ENCODE measurements around the gene ROMO1.

ROMO1 gene

DNA sequence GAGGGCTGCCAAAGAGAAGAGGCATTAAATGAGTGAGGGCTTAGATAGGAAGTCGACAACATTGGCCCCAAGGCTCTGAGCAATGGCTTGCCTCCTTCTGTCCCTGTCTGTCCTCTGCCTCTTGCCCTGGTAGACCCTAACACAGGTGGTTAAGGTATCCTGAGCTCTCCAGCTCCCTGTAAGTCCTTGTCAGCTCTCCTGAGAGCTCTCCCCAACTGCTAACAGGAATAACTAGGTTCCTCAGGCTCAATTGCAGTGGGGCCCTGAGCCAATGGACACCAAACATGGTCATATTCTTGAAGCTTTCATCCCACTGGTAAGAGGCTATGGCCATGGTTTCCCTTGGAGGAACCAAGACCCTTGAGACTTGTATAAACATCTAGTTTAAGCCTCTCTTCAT lies 29.5 kb upstream of the ROMO1 start:
- no peaks in the 10 kb centered on the region for H4K20me1 ChIP-seq (ENCODE audit: insufficient read depth)
- no peaks in the 10 kb centered on the region for H3K36me3 ChIP-seq (ENCODE audit: insufficient read depth)
- H3K27ac ChIP-seq, result no peak overlapping the region
- peaks cover 16% of the 10 kb centered on the region for H3K4me1 ChIP-seq (ENCODE audit: low read depth, poor library complexity, severe bottlenecking)
- no peak overlapping the region for H3K9ac ChIP-seq
- H2AFZ ChIP-seq (ENCODE audit: low read depth), result no peak overlapping the region
- TF ChIP-seq, protein P1, sequence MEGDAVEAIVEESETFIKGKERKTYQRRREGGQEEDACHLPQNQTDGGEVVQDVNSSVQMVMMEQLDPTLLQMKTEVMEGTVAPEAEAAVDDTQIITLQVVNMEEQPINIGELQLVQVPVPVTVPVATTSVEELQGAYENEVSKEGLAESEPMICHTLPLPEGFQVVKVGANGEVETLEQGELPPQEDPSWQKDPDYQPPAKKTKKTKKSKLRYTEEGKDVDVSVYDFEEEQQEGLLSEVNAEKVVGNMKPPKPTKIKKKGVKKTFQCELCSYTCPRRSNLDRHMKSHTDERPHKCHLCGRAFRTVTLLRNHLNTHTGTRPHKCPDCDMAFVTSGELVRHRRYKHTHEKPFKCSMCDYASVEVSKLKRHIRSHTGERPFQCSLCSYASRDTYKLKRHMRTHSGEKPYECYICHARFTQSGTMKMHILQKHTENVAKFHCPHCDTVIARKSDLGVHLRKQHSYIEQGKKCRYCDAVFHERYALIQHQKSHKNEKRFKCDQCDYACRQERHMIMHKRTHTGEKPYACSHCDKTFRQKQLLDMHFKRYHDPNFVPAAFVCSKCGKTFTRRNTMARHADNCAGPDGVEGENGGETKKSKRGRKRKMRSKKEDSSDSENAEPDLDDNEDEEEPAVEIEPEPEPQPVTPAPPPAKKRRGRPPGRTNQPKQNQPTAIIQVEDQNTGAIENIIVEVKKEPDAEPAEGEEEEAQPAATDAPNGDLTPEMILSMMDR (conservative IDR thresholded peaks at IDR 0.05; ENCODE audit: low read depth, low read length), result no peak
- no peak overlapping the region for H3K4me2 ChIP-seq
- H3K4me3 ChIP-seq (IDR thresholded peaks at IDR 0.05; ENCODE audit: insufficient read depth, low read depth, low read length), result no peak overlapping the region
- no peaks in the 10 kb centered on the region for H3K27me3 ChIP-seq (ENCODE audit: insufficient read depth, low read depth)
- H3K79me2 ChIP-seq (ENCODE audit: insufficient read depth, low read depth), result peaks cover 1% of the 10 kb centered on the region; the same call in 1 of the 2 replicates

DNA sequence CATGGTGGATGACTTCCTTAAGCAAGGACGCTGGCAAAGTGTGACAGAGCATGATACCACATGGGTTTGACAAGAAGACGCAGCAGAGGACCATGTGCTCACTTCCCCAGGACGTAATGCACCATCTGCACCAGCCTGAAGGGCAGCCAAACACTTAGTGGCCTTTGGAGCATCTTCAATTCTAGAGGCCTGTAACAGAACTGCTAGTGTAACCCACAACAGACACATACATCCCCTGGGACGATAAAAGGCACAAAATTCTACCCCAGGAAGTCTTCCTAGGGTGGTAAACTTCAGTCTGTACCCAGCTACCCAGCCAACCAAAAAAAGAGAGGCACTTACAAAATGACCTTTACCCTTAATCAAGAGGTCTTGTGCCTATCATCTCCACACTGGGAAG lies 25.3 kb upstream of the ROMO1 start:
- Histone ChIP-seq H2AFZ (ENCODE audit: low read depth) (no peak overlapping the region), H3K4me2 (no peak overlapping the region), H3K27ac (no peak overlapping the region), H3K4me3 (IDR thresholded peaks at IDR 0.05; ENCODE audit: insufficient read depth, low read depth, low read length) (no peak overlapping the region), H3K4me1 (ENCODE audit: low read depth, poor library complexity, severe bottlenecking) (peaks cover 16% of the 10 kb centered on the region), H4K20me1 (ENCODE audit: insufficient read depth) (no peaks in the 10 kb centered on the region), H3K9ac (no peak overlapping the region), H3K27me3 (ENCODE audit: insufficient read depth, low read depth) (no peaks in the 10 kb centered on the region), H3K36me3 (ENCODE audit: insufficient read depth) (no peaks in the 10 kb centered on the region), H3K79me2 (ENCODE audit: insufficient read depth, low read depth) (no peaks in the 10 kb centered on the region)
- TF ChIP-seq, protein P1 (conservative IDR thresholded peaks at IDR 0.05; ENCODE audit: low read depth, low read length), result no peak

DNA sequence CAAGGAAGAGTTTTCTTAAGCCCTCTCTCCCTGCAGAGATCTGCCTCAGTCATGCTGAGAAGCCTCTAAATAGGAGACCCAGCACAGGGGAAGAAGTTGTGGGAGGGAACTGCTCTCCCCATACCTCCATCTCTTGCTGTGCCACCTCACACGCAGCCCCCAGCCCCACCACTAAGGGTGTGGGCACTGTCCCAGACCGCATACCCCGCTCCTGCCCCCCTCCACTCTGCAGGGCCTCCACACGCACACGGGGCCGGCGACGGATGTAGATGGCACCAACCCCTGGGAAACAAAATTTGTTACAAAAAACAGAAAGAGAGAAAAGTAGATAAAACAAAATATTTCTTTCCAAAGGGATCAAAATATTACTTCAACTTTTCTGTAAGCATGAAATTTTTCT lies 24.3 kb upstream of the ROMO1 start:
- Histone ChIP-seq H3K4me1 (ENCODE audit: low read depth, poor library complexity, severe bottlenecking) (peaks cover 16% of the 10 kb centered on the region), H3K9ac (no peak overlapping the region), H3K36me3 (ENCODE audit: insufficient read depth) (no peaks in the 10 kb centered on the region), H3K27me3 (ENCODE audit: insufficient read depth, low read depth) (no peaks in the 10 kb centered on the region), H3K4me3 (IDR thresholded peaks at IDR 0.05; ENCODE audit: insufficient read depth, low read depth, low read length) (no peak overlapping the region), H3K27ac (no peak overlapping the region), H3K4me2 (no peak overlapping the region), H4K20me1 (ENCODE audit: insufficient read depth) (no peaks in the 10 kb centered on the region), H3K79me2 (ENCODE audit: insufficient read depth, low read depth) (no peaks in the 10 kb centered on the region), H2AFZ (ENCODE audit: low read depth) (no peak overlapping the region)
- TF ChIP-seq, protein P1 (conservative IDR thresholded peaks at IDR 0.05; ENCODE audit: low read depth, low read length), result no peak

DNA sequence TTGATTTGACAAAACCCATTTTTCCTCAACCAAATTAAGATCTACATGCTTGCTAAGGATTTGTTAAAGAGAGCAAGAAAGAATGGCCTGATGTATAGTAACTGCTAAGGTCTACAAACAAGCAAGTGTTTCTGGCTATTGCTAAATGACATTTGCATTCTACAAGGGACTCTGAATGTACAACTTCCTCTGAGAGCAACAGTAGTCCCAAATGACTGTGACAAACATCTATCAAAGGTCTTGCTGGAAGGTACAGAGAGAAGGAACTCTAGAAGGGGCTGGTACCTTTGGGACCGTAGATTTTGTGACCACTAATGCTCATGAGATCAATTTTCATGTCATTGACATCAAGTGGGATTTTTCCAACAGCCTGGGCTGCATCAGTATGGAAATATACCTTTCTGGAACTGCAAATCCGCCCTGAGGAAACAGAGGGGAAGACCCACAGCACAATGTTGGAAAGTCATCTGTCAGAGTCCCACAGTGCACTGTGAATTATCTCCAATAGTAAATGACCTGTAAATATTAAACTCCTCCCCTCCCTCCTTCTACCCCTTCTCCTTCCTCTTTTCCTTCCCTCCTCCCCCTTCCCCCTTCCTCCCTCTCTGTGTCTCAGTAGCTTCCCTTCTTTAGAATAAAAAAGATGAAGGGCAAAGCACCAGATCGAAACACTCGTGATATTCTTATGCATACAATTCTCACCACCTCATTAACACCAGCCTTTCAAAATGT lies 18.6 kb upstream of the ROMO1 start:
- Histone ChIP-seq H3K4me3 (IDR thresholded peaks at IDR 0.05; ENCODE audit: insufficient read depth, low read depth, low read length) (no peak overlapping the region), H3K4me1 (ENCODE audit: low read depth, poor library complexity, severe bottlenecking) (no peaks in the 10 kb centered on the region), H2AFZ (ENCODE audit: low read depth) (no peak overlapping the region), H3K9ac (no peak overlapping the region), H3K27me3 (ENCODE audit: insufficient read depth, low read depth) (no peaks in the 10 kb centered on the region), H3K79me2 (ENCODE audit: insufficient read depth, low read depth) (no peaks in the 10 kb centered on the region), H4K20me1 (ENCODE audit: insufficient read depth) (no peaks in the 10 kb centered on the region), H3K36me3 (ENCODE audit: insufficient read depth) (no peaks in the 10 kb centered on the region), H3K4me2 (no peak overlapping the region), H3K27ac (no peak overlapping the region)
- TF ChIP-seq, protein P1 (conservative IDR thresholded peaks at IDR 0.05; ENCODE audit: low read depth, low read length), result no peak

Data from KMS-11 (cell line).